ENCODE measurements around the gene STK11.

- TF ChIP-seq POLR2AphosphoS5 (IDR thresholded peaks at IDR 0.05; ENCODE audit: low read depth, low read length) (no peak), CTCF (IDR thresholded peaks at IDR 0.05) (no peak)
Measured at GRCh38 chr19:1224047-1224825, 18.7 kb downstream of the STK11 start.
